Kidney epithelial cell (primary cell): ENCODE results near the gene RAI14. TPM values are rescaled to one million over a fixed set of nuclear protein-coding genes. Genes with fewer than 3 reads are reported as not detected.
A peak's percentile ranks its signal among the peaks of the same experiment; 100 is the strongest.

Source experiments
- DNase-seq: peaks from one replicate; pipeline ENCODE4 v3.0.0-alpha.2; 2010; ENCODE audit warnings: low read depth
- H3K27me3 ChIP-seq: 2 replicates; pipeline ENCODE4 v1.6.0; 2011; ENCODE audit warnings: low read length; ENCODE audit not compliant: control insufficient read depth, insufficient read depth
- H3K36me3 ChIP-seq: 2 replicates; pipeline ENCODE4 v1.5.1; 2011; ENCODE audit warnings: low read length; ENCODE audit not compliant: control insufficient read depth, insufficient read depth
- H3K4me3 ChIP-seq: 2 replicates; pipeline ENCODE4 v1.5.1; 2011; ENCODE audit warnings: low read depth, mild to moderate bottlenecking, control low read depth, low read length
- total RNA-seq: library from RNA; depleted of rRNA; stranded (reverse); fragments of >200 nt; gene quantifications from 2 replicates; pipeline ENCODE4 v1.2.3, GENCODE V29; 2015
- TF ChIP-seq, protein P1 (sequence below): IDR thresholded peaks from 2 replicates; pipeline ENCODE4 v1.5.1; 2011; ENCODE audit warnings: mild to moderate bottlenecking, moderate library complexity, low read length, control low read depth, inconsistent platforms; ENCODE audit not compliant: insufficient read depth, poor library complexity, severe bottlenecking

Gene RAI14
- total RNA-seq, 1 donor from 2014 or later: 116 TPM

DNA sequence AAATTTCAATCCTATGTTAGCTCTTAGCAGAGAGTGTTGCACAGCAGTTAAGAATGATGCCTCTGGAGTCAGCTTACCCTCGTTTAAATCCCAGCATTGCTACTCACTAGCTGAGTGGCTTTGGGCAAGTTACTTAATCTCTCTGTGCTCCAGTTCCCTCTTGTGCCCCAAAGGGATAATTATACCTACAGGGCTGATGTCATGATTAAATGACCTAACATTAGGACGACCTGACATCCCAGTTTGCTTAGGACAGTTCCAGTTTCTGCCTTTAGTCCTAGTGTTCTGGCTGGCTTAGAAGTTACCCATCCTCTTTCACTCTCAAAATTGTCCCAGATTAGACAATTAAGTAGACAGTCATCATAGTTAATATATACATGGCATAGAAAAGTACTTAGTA lies 4.3 kb upstream of the RAI14 start:
- Histone ChIP-seq H3K36me3 (no peaks in the 10 kb centered on the region), H3K27me3 (no peaks in the 10 kb centered on the region), H3K4me3 (no peak overlapping the region)
- TF ChIP-seq, protein P1, sequence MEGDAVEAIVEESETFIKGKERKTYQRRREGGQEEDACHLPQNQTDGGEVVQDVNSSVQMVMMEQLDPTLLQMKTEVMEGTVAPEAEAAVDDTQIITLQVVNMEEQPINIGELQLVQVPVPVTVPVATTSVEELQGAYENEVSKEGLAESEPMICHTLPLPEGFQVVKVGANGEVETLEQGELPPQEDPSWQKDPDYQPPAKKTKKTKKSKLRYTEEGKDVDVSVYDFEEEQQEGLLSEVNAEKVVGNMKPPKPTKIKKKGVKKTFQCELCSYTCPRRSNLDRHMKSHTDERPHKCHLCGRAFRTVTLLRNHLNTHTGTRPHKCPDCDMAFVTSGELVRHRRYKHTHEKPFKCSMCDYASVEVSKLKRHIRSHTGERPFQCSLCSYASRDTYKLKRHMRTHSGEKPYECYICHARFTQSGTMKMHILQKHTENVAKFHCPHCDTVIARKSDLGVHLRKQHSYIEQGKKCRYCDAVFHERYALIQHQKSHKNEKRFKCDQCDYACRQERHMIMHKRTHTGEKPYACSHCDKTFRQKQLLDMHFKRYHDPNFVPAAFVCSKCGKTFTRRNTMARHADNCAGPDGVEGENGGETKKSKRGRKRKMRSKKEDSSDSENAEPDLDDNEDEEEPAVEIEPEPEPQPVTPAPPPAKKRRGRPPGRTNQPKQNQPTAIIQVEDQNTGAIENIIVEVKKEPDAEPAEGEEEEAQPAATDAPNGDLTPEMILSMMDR: no peak
- DNase-seq: no peak

DNA sequence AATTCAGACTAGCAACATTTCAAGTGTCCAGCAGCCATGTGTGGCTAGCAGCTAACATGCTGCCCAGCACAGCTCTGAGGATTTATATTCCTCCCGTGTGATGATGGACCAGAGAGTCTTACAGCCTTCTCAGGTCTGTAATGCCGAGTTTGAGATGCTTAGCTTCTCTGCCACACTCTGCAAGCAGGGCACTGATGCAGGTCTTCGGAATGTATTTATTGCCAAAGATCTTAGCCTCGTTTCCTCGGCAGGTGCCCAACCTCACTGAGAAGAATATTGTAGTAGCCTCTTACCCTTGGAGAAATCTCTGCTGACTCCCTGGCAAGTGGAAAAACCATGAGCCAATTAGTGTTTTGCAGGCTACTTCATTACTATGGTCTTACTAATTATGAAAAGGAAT lies 3.7 kb upstream of the RAI14 start:
- no peak for DNase-seq
- Histone ChIP-seq H3K27me3 (no peaks in the 10 kb centered on the region), H3K36me3 (no peaks in the 10 kb centered on the region), H3K4me3 (no peak overlapping the region)
- TF ChIP-seq, protein P1: no peak

DNA sequence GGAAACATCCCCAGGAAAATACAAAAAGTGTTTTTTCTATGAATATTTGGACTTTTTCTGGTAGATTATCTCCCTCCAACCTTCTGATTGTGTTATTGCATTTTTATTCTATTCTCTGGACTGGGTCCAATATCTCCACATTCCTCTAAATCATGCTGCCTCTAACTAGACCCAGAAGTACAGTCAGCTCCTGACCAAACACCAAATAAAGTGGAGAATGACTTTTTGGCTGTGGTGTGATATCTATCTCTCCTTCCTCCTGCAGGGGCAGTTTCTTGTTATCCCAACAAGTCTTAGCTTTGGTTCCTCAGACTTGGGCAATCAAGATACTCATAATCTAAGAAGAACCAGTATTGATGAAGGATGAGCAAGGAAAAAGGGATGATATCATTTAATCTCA lies 3.2 kb upstream of the RAI14 start:
- Histone ChIP-seq H3K36me3 (no peaks in the 10 kb centered on the region), H3K27me3 (no peaks in the 10 kb centered on the region), H3K4me3 (no peak overlapping the region)
- DNase-seq: no peak
- TF ChIP-seq, protein P1: no peak

DNA sequence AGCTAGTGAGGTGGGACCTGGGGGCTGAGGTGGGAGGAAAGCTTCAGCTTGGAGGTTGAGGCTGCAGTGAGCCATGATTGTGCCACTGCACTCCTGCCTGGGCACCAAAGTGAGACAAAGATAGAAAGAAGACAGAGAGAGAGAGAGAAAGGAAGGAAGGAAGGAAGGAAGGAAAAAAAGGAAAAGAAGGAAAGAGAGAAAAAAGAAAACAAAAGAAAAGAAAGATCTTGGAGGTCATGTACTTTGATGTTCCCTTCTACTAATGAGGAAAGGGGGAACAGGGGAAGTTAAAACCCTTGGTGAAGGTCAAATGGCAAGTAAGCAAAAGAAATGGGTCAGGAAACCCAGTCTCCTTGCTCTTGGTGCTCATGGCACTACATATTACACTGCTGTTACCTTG lies 2.4 kb upstream of the RAI14 start:
- TF ChIP-seq, protein P1: no peak

DNA sequence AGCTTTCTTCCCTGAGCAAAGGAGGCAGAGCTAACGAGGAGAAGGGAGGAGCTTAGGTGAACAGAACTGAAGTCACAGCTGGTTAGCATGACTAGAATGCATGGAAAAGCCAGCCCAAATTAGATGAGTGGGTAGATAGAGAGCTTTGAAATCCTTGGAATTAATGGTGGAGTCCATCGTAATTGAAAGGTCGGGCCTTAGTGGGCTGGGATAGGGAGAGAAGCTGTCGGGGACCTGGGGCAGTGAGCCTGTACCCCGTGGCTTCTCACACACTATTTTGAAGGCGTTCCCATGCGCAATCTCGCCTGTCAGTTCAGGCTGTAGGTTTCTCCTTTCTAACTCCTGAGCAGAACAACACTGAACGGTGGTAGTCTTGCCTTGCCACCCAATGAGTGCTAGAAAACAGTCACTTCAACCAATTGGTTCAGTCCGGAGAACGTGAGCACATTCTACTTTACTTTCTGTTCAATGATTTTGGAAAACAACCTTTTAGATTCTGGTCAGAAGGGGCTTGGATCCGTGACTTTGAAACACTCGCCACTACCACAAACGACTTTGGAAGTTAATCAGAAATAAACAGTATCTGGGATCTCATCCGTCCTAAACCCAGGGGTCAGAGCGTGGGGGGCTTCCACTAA lies 655 bp upstream of the RAI14 start:
- TF ChIP-seq, protein P1: no peak
- H3K36me3 ChIP-seq: no peaks in the 10 kb centered on the region
- H3K27me3 ChIP-seq: no peaks in the 10 kb centered on the region
- peak; percentile 72 for DNase-seq
- H3K4me3 ChIP-seq: peak overlapping the region; percentile 80

More for the DNA sequence above, 2.4 kb upstream of the RAI14 start:
- Histone ChIP-seq H3K27me3 (no peaks in the 10 kb centered on the region), H3K4me3 (no peak overlapping the region), H3K36me3 (no peaks in the 10 kb centered on the region)
- DNase-seq: no peak

DNA sequence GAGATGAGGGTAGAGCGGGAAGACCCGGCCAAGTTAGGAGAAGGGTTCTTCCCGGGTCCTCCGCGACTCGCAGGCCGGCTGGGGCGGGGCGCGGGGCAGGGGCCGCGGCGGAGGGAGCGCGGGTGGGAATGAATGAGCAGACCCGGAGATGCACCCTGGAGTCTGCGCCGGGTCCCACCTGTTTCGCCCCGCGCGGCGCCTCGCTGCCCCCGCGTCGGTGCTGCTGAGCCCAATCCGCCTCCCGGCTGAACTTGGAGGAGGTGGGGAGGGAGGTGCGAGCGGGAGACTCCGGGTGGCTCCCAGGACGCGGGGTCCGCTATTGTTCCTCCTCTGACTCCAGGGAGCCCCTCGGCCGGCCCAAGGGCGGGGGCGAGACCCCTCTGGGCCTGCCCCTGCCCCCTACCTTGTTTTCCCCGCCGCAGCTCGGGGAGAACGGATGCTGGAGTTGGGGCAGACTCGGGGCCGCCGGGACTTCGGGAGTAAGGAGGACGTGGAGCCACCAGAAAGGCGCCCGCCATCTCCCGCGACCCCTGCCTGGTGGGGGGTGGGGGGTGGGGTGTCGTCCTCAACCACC lies 659 bp downstream of the RAI14 start:
- no peaks in the 10 kb centered on the region for H3K36me3 ChIP-seq
- TF ChIP-seq, protein P1: no peak
- no peak for DNase-seq
- no peaks in the 10 kb centered on the region for H3K27me3 ChIP-seq
- peak overlapping the region; percentile 80 for H3K4me3 ChIP-seq
